NCI-H2196 (cell line): Measurements from ENCODE around the gene DPH3.
"Not testable (repeated sequence)": the region's sequence is repeated elsewhere in the genome, so short reads cannot be mapped to it uniquely, and the experiment has no call there.

Source experiments
- DNase-seq: peaks from one replicate; lab custom pipeline; 2025; ENCODE audit not compliant: unreplicated experiment; lab: John Stamatoyannopoulos, UW

The DPH3 gene

GRCh38 chr3:16264708-16265454 is at the start of gene DPH3, which contains the start of gene OXNAD1:
Gene DPH3, minus strand, starts transcription at chr3:16264943. Its CDS starts 67 bp downstream, at chr3:16264876.
Gene OXNAD1, plus strand, starts transcription at chr3:16265212. Its CDS starts 5,741 bp downstream, at chr3:16270953.
- peak; percentile 94 for DNase-seq

DNA sequence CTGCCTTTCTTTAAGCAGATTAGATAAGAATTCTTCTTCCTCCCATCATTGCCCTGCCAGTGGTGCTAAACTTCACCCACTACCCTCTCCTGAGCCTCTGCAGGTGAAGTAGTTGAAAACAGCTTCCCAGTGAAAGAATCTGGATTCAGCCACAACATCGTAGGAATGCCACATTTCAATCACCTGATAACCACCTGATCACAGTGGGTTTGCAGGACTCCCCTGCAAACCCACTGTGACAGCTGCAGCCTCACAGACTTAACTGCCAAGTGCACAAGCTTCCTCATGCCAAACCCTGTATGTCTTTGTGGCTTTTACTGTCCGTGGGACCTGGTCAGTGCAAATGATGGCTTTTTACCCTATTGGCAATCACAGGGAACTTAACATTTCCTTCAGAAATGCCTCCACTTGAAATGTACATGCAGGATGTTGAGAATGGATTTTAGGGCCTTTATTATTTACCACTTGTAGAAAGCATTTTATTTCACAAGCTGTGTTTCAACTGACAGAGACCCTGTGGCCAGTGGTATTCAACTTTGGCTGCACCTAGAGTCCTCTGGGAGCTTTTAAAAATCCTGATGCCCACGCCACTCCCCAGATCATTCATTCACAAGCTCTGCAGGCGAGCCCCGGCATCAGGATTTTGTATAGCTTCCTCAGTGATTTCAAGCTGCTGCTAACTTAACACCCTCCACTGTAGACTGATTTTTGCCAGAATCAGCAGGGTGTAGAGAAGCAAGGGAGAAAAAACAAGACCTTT is 49.3 kb upstream of the DPH3 start:
- DNase-seq: no peak

- DNase-seq: no peak
These were observed 47.3 kb upstream of the DPH3 start for GRCh38 chr3:16311960-16312451.

GRCh38 chr3:16310486-16310885 is 45.7 kb upstream of the DPH3 start:
- not testable (repeated sequence) for DNase-seq

GRCh38 chr3:16309558-16309957 is 44.8 kb upstream of the DPH3 start:
- no peak for DNase-seq

DNA sequence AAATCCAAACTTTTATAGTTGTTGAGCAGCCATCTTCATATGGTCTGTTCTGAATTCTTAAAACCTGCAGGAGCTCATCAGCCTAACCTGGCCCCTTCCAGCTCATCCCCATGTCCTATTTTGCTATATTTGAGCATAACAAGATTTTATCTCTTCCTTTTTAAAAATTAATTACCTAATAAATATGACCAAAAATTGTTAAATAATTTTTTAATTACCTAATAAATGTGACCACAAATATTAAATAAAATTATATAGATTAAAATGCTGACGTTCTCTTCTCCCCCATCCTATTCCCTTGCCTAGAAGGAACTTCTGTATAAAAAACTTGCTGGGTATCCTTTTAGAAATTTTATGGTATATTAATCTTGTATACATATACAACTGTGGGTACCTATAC is 44.0 kb upstream of the DPH3 start:
- DNase-seq: no peak

DNA sequence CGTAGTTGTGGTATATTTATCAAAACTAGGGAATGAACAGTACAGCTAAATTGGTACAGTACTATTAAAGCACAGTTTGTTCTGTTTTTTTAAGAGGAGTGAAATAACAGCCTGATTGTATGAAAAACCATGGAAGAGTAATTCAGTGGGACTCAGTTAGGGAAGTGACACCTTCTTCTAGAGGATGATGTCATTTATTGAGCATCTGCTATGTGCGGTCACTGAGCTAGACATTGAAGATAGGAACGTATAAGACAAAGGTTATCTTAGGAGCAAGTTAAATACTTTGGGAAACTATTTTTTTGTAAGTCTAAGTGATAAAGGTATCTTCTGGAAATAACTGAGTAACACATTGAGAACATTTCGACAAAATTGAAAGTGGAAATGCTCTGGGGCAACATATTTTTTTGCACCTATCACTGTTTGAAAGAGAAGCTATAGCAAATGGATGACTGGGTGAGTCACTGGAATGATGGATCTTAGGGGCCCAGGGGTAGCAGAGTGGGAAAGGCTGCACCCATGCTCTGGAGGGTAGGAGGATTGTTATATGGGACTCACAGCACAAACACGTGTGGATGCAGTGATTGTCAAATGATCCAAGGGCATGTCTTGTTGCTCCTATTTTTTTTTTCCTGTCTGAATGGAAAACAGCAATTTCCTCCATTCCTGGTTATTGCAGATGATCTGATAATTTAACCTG is 43.2 kb upstream of the DPH3 start:
- no peak for DNase-seq

DNA sequence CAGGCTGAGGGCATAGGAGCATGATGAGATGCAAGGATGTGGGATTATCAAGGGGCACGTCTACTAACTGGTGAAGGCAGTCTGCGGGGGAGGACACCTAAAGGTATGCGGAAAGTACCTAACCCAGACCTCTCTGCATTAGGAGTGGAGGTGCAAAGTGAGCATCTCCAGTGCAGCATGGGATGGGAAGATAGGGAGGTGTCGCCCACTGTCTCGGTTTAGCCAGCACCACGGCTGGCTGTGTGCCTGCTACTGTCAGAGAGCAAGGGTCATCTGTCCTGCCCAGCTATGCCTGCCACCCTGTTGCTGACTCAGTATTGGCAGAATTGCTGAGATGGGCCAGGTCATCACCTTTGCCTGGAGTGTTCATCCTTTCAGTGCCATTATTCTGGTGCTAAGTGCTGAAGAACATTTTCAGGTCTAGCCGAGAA is 40.4 kb upstream of the DPH3 start:
- no peak for DNase-seq

- no peak for DNase-seq
These were observed 39.6 kb upstream of the DPH3 start for GRCh38 chr3:16304061-16305010.

DNA sequence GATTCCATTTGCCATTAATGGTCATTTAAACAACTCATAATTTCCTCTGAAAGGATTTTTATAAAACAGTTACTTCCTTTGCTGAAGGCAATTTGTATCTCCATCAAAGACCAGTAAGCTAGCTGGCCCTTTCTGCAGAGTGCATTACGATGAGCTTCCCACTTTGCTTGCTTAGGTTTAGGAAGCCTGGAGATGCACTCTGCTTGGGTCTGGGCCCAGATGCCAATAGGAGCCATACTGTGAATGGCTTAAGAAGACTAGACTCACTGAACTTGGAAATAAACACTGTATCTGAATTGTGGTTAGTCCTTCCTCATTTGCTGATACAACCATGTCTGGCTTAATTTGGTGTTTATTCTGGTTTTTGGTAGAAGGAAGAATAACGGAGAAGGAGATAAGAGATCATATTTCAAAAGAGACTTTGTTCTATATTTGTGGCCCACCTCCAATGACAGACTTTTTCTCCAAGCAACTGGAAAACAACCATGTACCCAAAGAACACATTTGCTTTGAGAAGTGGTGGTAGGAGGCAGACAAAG is 38.4 kb upstream of the DPH3 start:
- DNase-seq: no peak

GRCh38 chr3:16302082-16302631 is 37.4 kb upstream of the DPH3 start:
- no peak for DNase-seq

DNA sequence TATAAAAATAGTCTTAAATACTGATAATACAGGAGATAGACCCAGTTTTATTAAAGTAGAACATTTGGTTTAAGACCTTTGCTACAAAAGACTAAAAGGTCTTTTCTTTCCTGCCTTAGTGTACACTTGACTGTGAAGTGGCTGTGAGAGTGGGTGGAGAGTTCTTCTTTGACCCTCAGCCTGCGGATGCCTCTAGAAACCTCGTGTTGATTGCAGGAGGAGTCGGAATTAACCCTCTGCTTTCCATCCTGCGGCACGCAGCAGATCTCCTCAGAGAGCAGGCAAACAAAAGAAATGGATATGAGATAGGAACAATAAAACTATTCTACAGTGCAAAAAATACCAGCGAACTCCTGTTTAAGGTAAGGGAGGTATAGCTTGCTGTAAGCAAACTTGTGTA is 36.8 kb upstream of the DPH3 start:
- no peak for DNase-seq

DNA sequence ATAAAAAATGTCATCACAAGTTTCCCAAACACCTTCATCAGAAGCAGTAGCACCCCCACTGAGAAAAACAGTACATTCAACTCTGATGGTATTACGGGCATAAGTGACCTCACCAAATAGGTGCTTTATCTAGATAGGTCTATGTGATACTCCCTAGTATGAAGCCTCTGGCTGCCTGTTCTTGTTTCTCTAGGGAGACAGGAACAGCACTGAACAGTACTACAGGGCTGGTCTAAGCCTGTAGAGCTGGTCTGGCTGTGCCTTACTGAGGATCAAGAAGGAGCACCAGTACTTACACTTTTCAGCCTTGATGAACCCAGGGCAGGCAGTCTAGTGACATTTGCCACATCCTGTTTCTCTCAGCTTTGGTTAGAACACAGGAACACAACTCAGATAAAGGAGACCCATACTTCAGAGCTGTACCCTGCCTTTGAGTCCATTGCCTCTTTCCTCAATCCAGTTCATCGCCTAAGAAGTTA is 36.2 kb upstream of the DPH3 start:
- no peak for DNase-seq

DNA sequence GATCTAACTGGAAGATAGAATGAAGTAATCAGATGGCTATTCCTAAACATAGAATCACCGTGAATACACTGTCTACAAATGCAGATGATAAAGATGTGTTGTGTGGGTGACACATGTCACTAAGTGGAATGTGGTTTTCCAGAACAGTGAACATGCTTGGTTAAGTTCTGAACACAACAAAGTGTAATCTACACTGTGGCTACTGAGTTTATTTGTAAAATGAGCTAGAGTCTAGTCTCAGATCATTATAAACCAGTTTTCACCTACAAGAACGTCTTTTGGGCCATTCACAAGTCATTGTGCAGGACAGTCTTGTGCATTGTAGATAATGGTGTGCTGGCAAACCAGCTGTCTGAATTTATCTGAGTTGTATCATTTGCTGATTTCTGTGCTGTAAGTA is 35.6 kb upstream of the DPH3 start:
- no peak for DNase-seq

GRCh38 chr3:16299746-16300145 is 35.0 kb upstream of the DPH3 start:
- no peak for DNase-seq

DNA sequence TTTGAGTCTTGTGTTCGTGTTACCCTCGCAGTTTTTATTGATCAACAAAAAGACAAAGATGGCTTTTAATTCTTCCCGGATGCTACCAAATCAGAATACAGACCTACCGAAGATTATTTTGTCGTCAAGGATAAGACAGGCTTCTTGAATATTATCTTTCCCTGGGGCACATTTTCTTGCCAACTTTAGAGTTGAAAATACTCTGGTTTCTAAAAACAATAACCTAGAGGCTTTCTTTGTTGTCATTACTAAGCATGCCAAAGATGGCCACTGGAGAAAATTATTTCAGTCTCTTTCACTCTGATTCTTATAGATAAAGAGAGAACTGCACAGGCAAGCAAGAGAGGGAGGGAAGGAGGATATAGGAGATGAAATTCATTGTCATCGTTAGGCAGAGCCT is 34.1 kb upstream of the DPH3 start:
- DNase-seq: no peak

- DNase-seq: no peak
These were observed 33.5 kb upstream of the DPH3 start for GRCh38 chr3:16297997-16298885.

DNA sequence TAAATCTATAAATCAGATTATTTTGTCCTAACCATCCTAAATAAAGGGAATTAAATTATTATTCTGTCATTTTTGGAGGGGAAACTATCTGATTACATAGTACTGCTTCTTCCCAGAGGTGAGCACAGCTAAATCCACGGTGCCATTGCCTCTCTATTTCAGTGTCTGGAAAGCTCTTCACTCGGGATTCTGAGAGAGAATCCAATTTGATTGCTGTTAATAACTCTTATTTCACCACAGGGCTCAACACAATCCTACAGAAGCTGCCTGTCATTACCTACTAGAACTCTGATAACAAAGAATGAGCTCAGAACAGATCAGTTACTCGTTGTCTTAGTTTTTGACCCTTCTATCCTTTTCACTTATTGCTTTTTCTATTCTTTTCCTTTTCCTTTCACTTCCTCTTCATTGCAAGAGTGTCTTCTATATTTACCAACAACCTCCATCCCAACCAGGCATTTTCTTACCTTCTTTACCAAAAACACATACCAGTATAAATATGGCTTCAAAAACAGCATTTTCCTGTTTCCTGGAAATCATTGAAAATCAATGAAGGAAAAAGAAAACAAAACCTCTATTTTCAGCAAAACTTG is 30.7 kb upstream of the DPH3 start:
- DNase-seq: no peak
